LNCAP (cell line): Measurements from ENCODE around the gene OSGIN1.

Experiments
- TF ChIP-seq, protein P1 (sequence below): fragments of 450-650 bp; IDR thresholded peaks from 2 replicates; pipeline ENCODE4 v1.5.1; 2017; ENCODE audit warnings: mild to moderate bottlenecking

Gene OSGIN1

DNA sequence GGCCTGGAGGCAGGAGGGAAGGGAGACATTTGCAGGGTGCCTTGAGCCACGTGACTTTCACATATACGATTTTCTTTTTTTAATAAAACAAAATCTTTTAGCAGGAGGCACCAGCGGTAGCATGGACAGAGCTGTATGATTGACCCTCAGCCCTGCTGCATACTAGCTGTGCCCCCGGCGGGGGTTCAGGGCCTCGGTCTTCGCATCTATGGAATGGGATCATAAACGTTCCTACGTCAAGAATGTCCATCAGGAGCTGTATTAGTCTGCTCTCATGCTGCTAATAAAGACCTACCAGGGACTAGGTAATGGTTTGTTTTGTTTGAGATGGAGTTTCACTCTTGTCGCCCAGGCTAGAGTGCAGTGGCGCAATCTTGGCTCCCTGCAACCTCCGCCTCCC lies 62.4 kb downstream of the OSGIN1 start:
- TF ChIP-seq, protein P1, sequence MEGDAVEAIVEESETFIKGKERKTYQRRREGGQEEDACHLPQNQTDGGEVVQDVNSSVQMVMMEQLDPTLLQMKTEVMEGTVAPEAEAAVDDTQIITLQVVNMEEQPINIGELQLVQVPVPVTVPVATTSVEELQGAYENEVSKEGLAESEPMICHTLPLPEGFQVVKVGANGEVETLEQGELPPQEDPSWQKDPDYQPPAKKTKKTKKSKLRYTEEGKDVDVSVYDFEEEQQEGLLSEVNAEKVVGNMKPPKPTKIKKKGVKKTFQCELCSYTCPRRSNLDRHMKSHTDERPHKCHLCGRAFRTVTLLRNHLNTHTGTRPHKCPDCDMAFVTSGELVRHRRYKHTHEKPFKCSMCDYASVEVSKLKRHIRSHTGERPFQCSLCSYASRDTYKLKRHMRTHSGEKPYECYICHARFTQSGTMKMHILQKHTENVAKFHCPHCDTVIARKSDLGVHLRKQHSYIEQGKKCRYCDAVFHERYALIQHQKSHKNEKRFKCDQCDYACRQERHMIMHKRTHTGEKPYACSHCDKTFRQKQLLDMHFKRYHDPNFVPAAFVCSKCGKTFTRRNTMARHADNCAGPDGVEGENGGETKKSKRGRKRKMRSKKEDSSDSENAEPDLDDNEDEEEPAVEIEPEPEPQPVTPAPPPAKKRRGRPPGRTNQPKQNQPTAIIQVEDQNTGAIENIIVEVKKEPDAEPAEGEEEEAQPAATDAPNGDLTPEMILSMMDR = no peak
